Bronchial epithelial cell (primary cell): Measurements from ENCODE around the gene FAM98C. TPM values are rescaled to one million over a fixed set of nuclear protein-coding genes. Genes with fewer than 3 reads are reported as not detected.

Source experiments
- DNase-seq: peaks from one replicate; pipeline ENCODE4 v3.0.0-alpha.2; 2010; ENCODE audit warnings: low read depth
- FAIRE-seq: peaks from 2 replicates; lab custom pipeline; 2011; peaks lifted over from hg19 to GRCh38; lab: Jason Lieb, UNC
- H3K27me3 ChIP-seq: 2 replicates; pipeline ENCODE4 v1.5.1; 2011; ENCODE audit warnings: low read length; ENCODE audit not compliant: control insufficient read depth, insufficient read depth
- H3K36me3 ChIP-seq: 2 replicates; pipeline ENCODE4 v1.5.1; 2011; ENCODE audit warnings: low read length; ENCODE audit not compliant: control insufficient read depth, insufficient read depth
- H3K4me3 ChIP-seq: 2 replicates; pipeline ENCODE4 v1.5.1; 2011; ENCODE audit warnings: mild to moderate bottlenecking, low read depth, low read length, control low read depth
- total RNA-seq: library from RNA; depleted of rRNA; stranded (reverse); fragments of >200 nt; gene quantifications from 2 replicates; pipeline ENCODE4 v1.2.1, GENCODE V29; 2014
- TF ChIP-seq, protein P1 (sequence below): IDR thresholded peaks from 2 replicates; pipeline ENCODE4 v1.5.1; 2011; ENCODE audit warnings: mild to moderate bottlenecking, moderate library complexity, low read length, control low read depth, inconsistent platforms; ENCODE audit not compliant: insufficient read depth, severe bottlenecking

Gene FAM98C
- total RNA-seq, 1 donor from 2014 or later, result 15.0 TPM

DNA sequence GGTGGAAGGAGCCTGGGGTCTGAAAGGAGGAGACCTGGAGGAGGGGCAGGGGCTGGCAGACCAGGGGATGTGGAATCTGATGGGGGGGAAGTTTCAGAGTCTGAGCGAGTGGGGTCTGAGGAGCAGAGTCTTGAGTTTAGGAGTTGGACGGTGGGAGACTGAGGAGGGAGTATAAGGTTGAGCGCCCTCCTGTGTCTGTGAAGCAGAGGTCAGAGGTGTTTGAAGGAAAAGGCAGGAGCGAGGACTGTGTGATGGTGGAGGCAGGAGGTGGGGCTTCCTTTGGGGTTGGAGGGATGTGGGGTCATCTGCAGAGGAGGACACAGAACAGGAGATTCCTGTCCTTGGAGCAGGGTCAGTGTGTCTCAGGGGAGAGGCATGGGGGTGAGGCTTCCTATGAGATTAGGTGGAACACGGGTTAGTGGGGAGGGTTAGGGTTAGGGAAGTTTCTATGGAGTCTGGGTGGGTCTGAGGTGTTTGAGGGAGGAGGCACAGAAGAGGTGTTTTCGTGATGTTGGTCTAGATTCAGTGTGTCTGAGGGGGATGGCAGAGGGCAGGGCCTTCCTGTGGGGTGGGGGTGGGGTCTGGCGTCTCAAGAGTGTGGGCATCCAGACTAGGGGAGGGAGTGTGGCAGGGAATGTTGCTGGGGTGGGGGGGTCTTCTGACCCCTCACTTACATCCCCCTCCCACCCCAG is 38.9 kb downstream of the FAM98C start:
- TF ChIP-seq, protein P1, sequence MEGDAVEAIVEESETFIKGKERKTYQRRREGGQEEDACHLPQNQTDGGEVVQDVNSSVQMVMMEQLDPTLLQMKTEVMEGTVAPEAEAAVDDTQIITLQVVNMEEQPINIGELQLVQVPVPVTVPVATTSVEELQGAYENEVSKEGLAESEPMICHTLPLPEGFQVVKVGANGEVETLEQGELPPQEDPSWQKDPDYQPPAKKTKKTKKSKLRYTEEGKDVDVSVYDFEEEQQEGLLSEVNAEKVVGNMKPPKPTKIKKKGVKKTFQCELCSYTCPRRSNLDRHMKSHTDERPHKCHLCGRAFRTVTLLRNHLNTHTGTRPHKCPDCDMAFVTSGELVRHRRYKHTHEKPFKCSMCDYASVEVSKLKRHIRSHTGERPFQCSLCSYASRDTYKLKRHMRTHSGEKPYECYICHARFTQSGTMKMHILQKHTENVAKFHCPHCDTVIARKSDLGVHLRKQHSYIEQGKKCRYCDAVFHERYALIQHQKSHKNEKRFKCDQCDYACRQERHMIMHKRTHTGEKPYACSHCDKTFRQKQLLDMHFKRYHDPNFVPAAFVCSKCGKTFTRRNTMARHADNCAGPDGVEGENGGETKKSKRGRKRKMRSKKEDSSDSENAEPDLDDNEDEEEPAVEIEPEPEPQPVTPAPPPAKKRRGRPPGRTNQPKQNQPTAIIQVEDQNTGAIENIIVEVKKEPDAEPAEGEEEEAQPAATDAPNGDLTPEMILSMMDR, result no peak
- Histone ChIP-seq H3K4me3 (no peak overlapping the region), H3K27me3 (no peaks in the 10 kb centered on the region), H3K36me3 (no peaks in the 10 kb centered on the region)
- DNase-seq (no peak), FAIRE-seq (no peak)

DNA sequence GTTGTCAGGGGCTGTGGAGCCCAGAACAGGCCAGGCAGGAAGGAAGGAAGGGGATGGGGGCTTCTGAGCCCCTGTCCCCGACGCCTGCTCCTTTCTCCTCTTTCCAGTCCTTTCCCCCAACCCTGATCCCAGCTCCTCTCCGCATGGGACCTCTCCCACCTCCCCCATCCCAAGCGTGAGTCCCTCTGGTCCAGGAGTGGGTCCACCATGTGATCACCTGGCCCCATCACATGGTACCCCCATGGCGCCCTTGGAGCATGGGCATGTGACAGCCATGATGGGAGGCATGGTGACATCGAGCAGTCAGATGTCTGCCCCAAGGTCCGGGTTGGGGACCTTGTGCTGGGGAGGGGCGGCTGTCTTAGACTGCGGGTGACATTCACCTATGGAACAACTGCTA is 39.8 kb downstream of the FAM98C start:
- TF ChIP-seq, protein P1, result no peak
- DNase-seq, result no peak
- Histone ChIP-seq H3K4me3 (no peak overlapping the region), H3K27me3 (no peaks in the 10 kb centered on the region), H3K36me3 (no peaks in the 10 kb centered on the region)
- no peak for FAIRE-seq

DNA sequence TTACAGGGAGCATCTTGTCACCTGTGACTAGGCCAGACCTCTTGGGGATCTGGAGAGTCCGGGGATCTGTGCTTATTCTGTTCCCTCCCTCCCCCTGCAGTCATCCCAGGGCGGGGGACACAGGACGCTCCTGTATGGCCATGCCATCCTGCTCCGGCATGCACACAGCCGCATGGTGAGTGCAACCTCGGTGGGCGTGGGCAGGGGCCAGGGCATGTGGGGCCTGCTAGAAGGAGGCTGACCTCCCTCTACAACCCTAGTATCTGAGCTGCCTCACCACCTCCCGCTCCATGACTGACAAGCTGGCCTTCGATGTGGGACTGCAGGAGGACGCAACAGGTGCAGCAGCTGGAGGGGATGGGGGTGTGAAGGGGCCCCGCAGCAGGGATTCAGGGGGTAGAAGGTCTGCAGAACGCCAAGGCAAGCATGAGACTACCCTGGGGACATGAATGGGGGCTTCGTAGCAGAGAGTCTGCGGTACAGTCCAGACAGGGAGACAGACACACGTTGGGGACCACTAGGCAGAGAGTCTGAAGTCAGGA is 40.6 kb downstream of the FAM98C start:
- TF ChIP-seq, protein P1, result no peak
- no peak overlapping the region for H3K4me3 ChIP-seq
- DNase-seq (no peak), FAIRE-seq (peak; percentile 60)
- H3K36me3 ChIP-seq, result no peaks in the 10 kb centered on the region
- H3K27me3 ChIP-seq, result no peaks in the 10 kb centered on the region

DNA sequence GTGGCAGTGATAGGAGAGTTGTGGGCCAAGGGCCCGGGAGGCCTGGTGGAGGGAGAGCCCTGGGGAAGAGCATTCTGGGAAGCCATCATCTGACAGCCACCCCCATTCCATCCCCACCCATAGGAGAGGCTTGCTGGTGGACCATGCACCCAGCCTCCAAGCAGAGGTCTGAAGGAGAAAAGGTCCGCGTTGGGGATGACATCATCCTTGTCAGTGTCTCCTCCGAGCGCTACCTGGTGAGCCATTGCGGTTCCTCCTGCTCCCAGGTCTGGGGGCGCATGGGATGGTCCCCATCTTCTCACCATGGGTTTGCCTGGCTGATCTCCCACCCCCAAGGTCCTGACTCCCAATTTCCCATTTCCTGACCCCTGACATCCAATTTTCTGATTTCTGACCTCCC is 41.1 kb downstream of the FAM98C start:
- TF ChIP-seq, protein P1, result no peak
- Histone ChIP-seq H3K4me3 (no peak overlapping the region), H3K36me3 (no peaks in the 10 kb centered on the region), H3K27me3 (no peaks in the 10 kb centered on the region)
- DNase-seq (no peak), FAIRE-seq (no peak)

DNA sequence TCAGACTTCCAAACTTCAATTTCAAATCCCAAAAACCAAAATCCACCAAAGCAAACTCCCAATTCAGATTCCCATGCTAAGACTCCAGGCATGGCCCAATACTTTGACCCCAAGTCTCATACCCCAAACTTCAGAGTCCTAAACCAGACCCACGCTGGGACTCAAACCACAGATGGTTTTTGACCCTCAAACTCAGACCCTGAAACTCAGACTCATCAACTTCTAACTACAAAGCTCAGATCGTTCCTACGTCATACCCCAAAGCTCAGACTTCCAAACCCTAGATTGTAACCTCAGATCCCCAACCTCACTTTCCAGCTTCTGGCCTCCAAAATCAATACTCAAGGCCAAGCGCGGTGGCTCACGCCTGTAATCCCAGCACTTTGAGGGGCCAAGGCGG is 42.5 kb downstream of the FAM98C start:
- FAIRE-seq, result no peak
- DNase-seq, result no peak
- H3K4me3 ChIP-seq, result no peak overlapping the region
- no peaks in the 10 kb centered on the region for H3K27me3 ChIP-seq
- TF ChIP-seq, protein P1, result no peak
- H3K36me3 ChIP-seq, result no peaks in the 10 kb centered on the region
